Colon (tissue), 2 donors: Measurements from ENCODE around the gene NAA60.
"Not testable (repeated sequence)": the region's sequence is repeated elsewhere in the genome, so short reads cannot be mapped to it uniquely, and the experiment has no call there.

Source experiments
- FAIRE-seq: peaks from 2 replicates; lab custom pipeline; 2012; peaks lifted over from hg19 to GRCh38; lab: Jason Lieb, UNC
- donor health status: control.
- donor health status: control.

NAA60 gene

DNA sequence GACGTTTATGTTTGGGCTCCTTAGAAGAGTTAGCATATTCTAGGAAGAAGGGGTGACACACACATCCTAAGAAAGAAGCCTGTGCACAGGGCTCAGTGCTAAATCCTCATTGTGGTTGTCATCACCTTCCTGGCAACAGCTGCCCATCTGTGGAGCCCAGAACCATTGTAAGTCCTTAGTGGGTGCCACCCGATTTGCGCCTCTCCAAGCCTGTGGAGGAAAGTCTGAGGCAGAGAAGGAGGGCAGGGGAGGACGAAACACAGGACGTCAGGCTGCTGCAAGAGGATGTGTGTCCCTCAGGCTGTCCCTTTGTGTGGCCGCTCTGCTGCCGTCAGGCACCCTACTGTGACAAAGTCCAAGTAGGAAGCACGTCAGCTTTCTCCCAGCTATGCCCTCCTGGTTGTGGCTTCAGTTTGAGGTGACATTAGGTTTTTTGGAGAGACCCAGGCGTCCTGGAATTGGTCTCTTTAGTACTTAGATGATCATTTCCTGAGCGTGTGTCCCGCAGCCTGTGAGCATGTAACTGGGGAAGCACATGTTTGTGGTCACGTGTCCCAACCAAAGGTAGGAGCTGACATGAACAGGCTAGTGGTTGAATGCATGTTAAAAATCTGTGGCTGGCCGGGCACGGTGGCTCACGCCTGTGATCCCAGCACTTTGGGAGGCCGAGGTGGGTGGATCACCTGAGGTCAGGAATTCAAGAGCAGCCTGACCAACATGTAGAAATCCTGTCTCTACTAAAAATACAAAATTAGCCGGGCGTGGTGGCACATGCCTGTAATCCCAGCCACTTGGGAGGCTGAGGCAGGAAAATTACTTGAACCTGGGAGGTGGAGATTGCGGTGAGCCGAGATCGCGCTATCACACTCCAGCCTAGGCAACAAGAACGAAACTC lies 68.1 kb downstream of the NAA60 start:
- no peak for FAIRE-seq

DNA sequence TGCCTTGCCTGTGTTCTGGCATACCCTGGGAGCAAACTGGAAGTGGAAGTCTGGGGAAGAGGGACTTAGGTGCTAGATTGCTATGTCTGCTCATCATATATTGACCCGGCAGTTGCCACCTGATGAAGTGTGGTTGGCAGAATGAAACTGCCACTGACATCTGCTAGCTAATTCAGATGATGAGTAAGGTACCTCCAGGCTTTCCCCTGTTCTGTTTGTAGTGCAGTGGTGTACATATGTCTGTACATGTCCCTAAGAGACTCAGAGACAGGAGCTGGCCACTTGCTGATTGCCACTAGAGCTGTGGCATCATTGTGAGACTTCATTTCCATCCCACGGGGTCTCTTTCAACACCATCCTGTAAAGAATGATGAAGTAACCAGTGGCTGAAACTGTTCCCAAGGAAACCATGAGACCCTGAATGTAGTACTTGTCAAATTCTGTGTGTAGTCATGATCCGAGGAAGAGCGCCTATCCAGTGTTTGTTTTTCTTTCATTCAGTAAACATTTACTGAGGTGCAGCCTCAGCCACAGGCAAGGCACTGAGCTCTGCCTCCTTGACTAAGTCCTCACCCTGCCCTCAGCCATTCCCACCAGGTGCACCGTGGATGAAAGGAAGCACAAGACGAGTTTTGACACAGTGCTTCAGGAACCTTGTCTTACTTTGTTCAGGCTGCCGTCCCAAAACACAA lies 70.6 kb downstream of the NAA60 start:
- FAIRE-seq: no peak

GRCh38 chr16:3514621-3515020 lies 71.1 kb downstream of the NAA60 start:
- no peak for FAIRE-seq

- no peak for FAIRE-seq
These were observed 72.4 kb downstream of the NAA60 start for GRCh38 chr16:3515897-3516296.

- FAIRE-seq: no peak
These were observed 75.0 kb downstream of the NAA60 start for GRCh38 chr16:3518292-3518985.

- FAIRE-seq: no peak
These were observed 75.5 kb downstream of the NAA60 start for GRCh38 chr16:3518986-3519348.

- no peak for FAIRE-seq
These were observed 76.1 kb downstream of the NAA60 start for GRCh38 chr16:3519581-3519980.

- no peak for FAIRE-seq
These were observed 76.9 kb downstream of the NAA60 start for GRCh38 chr16:3520413-3520812.

GRCh38 chr16:3520841-3521240 lies 77.4 kb downstream of the NAA60 start:
- FAIRE-seq: no peak

DNA sequence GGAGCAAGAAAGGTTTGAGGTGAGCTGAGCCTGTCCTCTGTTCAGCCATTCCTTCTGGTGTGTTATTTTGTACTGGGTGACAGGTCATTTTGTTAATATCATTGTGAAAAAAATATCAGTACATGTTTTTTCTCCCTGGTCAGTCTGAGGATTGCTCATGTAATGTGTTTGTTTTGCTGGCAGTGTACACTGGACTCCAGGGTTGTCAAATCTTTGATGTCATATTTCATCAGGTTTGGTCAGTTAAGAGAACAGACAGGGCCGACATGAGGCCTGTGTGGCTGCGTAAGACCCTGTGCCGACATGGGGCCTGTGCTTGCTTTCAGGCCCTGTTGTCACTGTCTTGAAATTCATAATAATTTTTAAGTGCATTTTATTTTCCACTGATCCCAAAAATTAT lies 79.8 kb downstream of the NAA60 start:
- FAIRE-seq: no peak

GRCh38 chr16:3525951-3526350 lies 82.5 kb downstream of the NAA60 start:
- no peak for FAIRE-seq

GRCh38 chr16:3527216-3527829 lies 83.8 kb downstream of the NAA60 start:
- not testable (repeated sequence) for FAIRE-seq

- no peak for FAIRE-seq
These were observed 84.9 kb downstream of the NAA60 start for GRCh38 chr16:3528406-3528805.

- FAIRE-seq: no peak
These were observed 85.7 kb downstream of the NAA60 start for GRCh38 chr16:3529175-3529574.

DNA sequence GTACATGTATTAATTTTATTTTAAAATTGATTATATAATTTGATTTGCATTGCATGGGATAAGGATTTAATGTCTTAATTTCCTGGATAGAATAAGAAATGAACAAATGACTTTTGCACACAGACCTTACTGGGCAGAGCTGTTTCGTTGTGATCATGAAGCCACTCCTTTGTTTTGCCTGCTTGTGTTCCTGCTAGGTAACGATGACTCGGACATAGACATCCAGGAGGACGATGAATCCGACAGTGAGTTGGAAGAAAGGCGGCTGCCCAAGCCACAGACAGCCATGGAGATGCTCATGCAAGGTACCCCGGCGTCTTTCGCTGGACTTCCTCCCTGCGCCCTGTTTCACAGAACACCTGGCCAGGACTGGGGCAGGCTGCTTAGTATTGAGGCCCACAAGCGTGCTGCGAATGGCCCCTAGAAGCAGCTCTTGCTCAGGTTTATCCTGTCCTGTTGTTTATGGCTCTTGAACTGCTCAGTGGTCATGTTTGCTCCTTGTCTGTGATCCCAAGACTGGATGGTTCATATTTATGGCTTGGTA lies 87.0 kb downstream of the NAA60 start:
- FAIRE-seq: no peak

GRCh38 chr16:3532741-3533140 lies 89.3 kb downstream of the NAA60 start:
- no peak for FAIRE-seq

- no peak for FAIRE-seq
These were observed 90.6 kb downstream of the NAA60 start for GRCh38 chr16:3534126-3534525.

- FAIRE-seq: no peak
These were observed 92.8 kb downstream of the NAA60 start for GRCh38 chr16:3536271-3536731.
